Measurements from ENCODE around the gene TOPAZ1.

DNA sequence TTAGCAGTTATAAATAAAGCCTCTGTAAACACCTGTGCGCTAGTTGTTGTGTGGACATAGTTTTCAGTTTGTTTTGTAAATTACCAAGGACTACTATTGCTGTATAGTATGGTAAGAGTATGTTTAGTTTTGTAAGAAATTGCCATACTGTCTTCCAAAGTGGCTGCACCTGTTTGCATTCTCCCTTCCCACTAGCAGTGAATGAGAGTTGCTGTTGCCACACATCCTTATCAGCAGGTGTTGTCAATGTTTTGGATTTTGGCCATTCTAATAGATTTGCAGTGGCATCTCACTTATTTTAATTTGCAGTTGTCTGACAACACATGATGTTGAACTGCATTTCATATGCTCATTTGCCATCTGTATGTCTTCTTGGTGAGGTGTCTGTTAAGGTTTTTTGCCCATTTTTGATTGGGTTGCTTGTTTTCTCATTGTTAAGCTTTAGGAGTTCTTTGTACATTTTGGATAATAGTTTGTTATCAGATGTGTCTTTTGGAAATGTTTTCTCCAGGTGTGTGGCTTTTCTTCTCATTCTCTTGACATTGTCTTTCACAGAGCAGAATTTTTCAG, 111.8 kb downstream of the TOPAZ1 start:
- no peak for TF ChIP-seq ZNF773 (CRISPR knock-in tag; IDR thresholded peaks at IDR 0.05; ENCODE audit: borderline replicate concordance)
- no peak for TF ChIP-seq ZNF383 (CRISPR knock-in tag; IDR thresholded peaks at IDR 0.05; ENCODE audit: borderline replicate concordance)
- TF ChIP-seq, protein P1, sequence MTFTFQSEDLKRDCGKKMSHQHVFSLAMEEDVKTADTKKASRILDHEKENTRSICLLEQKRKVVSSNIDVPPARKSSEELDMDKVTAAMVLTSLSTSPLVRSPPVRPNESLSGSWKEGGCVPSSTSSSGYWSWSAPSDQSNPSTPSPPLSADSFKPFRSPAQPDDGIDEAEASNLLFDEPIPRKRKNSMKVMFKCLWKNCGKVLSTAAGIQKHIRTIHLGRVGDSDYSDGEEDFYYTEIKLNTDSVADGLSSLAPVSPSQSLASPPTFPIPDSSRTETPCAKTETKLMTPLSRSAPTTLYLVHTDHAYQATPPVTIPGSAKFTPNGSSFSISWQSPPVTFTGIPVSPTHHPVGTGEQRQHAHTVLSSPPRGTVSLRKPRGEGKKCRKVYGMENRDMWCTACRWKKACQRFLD (CRISPR knock-in tag; IDR thresholded peaks at IDR 0.05; ENCODE audit: borderline replicate concordance): no peak
- TF ChIP-seq USF2 (IDR thresholded peaks at IDR 0.05; ENCODE audit: low read depth, low read length): no peak
- no peak for TF ChIP-seq USF2 (CRISPR knock-in tag; IDR thresholded peaks at IDR 0.05; ENCODE audit: borderline replicate concordance)
- no peak for TF ChIP-seq POLR2AphosphoS5 (IDR thresholded peaks at IDR 0.05; ENCODE audit: low read depth, low read length)
- TF ChIP-seq ZC3H4 (CRISPR knock-in tag; IDR thresholded peaks at IDR 0.05; ENCODE audit: borderline replicate concordance): no peak
- no peak for TF ChIP-seq NR2F1 (CRISPR knock-in tag; IDR thresholded peaks at IDR 0.05)
- no peak for TF ChIP-seq CHD2 (IDR thresholded peaks at IDR 0.05; ENCODE audit: low read depth, low read length)
- no peak for TF ChIP-seq ZNF577 (CRISPR knock-in tag; IDR thresholded peaks at IDR 0.05; ENCODE audit: borderline replicate concordance, low read depth)
- TF ChIP-seq SMC3 (IDR thresholded peaks at IDR 0.05; ENCODE audit: low read length): no peak
- no peak for TF ChIP-seq ZNF547 (CRISPR knock-in tag; IDR thresholded peaks at IDR 0.05)
- TF ChIP-seq ARID2 (CRISPR knock-in tag; IDR thresholded peaks at IDR 0.05; ENCODE audit: borderline replicate concordance): no peak

Measured in HepG2 (cell line).